OCI-LY1 (cell line): ENCODE results near the gene PAGE5.

Source experiments
- CTCF ChIP-seq: fragments of 200-600 bp; sonication (generic), shearing (Covaris generic); IDR thresholded peaks from 2 replicates; pipeline ENCODE4 v1.5.1; 2017; ENCODE audit warnings: mild to moderate bottlenecking, antibody characterized with exemption, low read length, moderate library complexity, mixed read lengths
- EZH2 ChIP-seq: fragments of 200-600 bp; sonication (generic), shearing (Covaris generic); IDR thresholded peaks from 2 replicates; pipeline ENCODE4 v1.8.0; 2017; ENCODE audit warnings: borderline replicate concordance, mixed run types, mild to moderate bottlenecking, antibody characterized with exemption, low read length, moderate library complexity, mixed read lengths

- TF ChIP-seq CTCF (no peak), EZH2 (no peak)
Measured at GRCh38 chrX:55210931-55211677, 9.0 kb upstream of the PAGE5 start.
